ENCODE data around the gene CENPX.

The CENPX gene

GRCh38 chr17:82055023-82055964, 32.6 kb upstream of the CENPX start:
- no peak for DNase-seq

- no peak for DNase-seq
Measured at GRCh38 chr17:82054351-82055022, 31.8 kb upstream of the CENPX start.

GRCh38 chr17:82053556-82054263, 31.0 kb upstream of the CENPX start:
- no peak for DNase-seq

GRCh38 chr17:82053130-82053529, 30.5 kb upstream of the CENPX start:
- no peak for DNase-seq

GRCh38 chr17:82052638-82053059, 30.0 kb upstream of the CENPX start:
- DNase-seq, result no peak

GRCh38 chr17:82051776-82052637, 29.3 kb upstream of the CENPX start, which contains the start of the genes GPS1 and RFNG:
Gene GPS1, plus strand, starts transcription at chr17:82051898. Its CDS starts 34 bp downstream, at chr17:82051932.
Gene RFNG, minus strand, starts transcription at chr17:82051811. Its CDS starts 45 bp downstream, at chr17:82051766.
- peak; percentile 51 for DNase-seq

- no peak for DNase-seq
Measured at GRCh38 chr17:82050761-82051641, 28.3 kb upstream of the CENPX start.

GRCh38 chr17:82050152-82050760, 27.6 kb upstream of the CENPX start:
- DNase-seq, result no peak

- DNase-seq, result no peak
Measured at GRCh38 chr17:82049521-82049971, 26.9 kb upstream of the CENPX start.

- no peak for DNase-seq
Measured at GRCh38 chr17:82049106-82049505, 26.4 kb upstream of the CENPX start.

- no peak for DNase-seq
Measured at GRCh38 chr17:82048571-82048971, 25.9 kb upstream of the CENPX start.

GRCh38 chr17:82047914-82048570, 25.4 kb upstream of the CENPX start:
- no peak for DNase-seq

GRCh38 chr17:82047379-82047778, 24.7 kb upstream of the CENPX start:
- DNase-seq, result no peak

- no peak for DNase-seq
Measured at GRCh38 chr17:82046903-82047302, 24.2 kb upstream of the CENPX start.

GRCh38 chr17:82045936-82046484, 23.3 kb upstream of the CENPX start:
- no peak for DNase-seq

- no peak for DNase-seq
Measured at GRCh38 chr17:82043507-82043906, 20.8 kb upstream of the CENPX start.

GRCh38 chr17:82042649-82043048, 20.0 kb upstream of the CENPX start:
- DNase-seq, result no peak

GRCh38 chr17:82041144-82041814, 18.6 kb upstream of the CENPX start:
- no peak for DNase-seq

Data from fibroblast of skin of abdomen (primary cell).